Activated naive CD4-positive, alpha-beta T cell (primary cell): ENCODE measurements around the gene MYO16.

Experiments
- DNase-seq, 4 experiments: peaks; one replicate each; lab custom pipeline; 2025; lab: John Stamatoyannopoulos, UW

The MYO16 gene

GRCh38 chr13:108629181-108629752, at the start of gene MYO16:
MYO16 (plus strand) TSS chr13:108629611; CDS start chr13:108629845, 234 bp downstream.
- DNase-seq: no peak

GRCh38 chr13:108586826-108587225, 42.6 kb upstream of the MYO16 start:
- DNase-seq: no peak

- no peak for DNase-seq
Measured at GRCh38 chr13:108588516-108588915, 40.9 kb upstream of the MYO16 start.

- no peak for DNase-seq
Measured at GRCh38 chr13:108594153-108594552, 35.3 kb upstream of the MYO16 start.

GRCh38 chr13:108595436-108596274, 33.8 kb upstream of the MYO16 start:
- DNase-seq: no peak

GRCh38 chr13:108597943-108598342, 31.5 kb upstream of the MYO16 start:
- DNase-seq: no peak

- DNase-seq: no peak
Measured at GRCh38 chr13:108606424-108606823, 23.0 kb upstream of the MYO16 start.

GRCh38 chr13:108609353-108609752, 20.1 kb upstream of the MYO16 start:
- DNase-seq: no peak

GRCh38 chr13:108610507-108610906, 18.9 kb upstream of the MYO16 start:
- no peak for DNase-seq

GRCh38 chr13:108615241-108615640, 14.2 kb upstream of the MYO16 start:
- no peak for DNase-seq

GRCh38 chr13:108618233-108618632, 11.2 kb upstream of the MYO16 start:
- no peak for DNase-seq

GRCh38 chr13:108621462-108621861, 7.9 kb upstream of the MYO16 start:
- DNase-seq: no peak

- DNase-seq: no peak
Measured at GRCh38 chr13:108624108-108624507, 5.3 kb upstream of the MYO16 start.

- DNase-seq: no peak
Measured at GRCh38 chr13:108624979-108625378, 4.4 kb upstream of the MYO16 start.

GRCh38 chr13:108629988-108630387, 577 bp downstream of the MYO16 start:
- no peak for DNase-seq

- DNase-seq: no peak
Measured at GRCh38 chr13:108632649-108633167, 3.3 kb downstream of the MYO16 start.

- DNase-seq: no peak
Measured at GRCh38 chr13:108638901-108639300, 9.5 kb downstream of the MYO16 start.

GRCh38 chr13:108643646-108644353, 14.4 kb downstream of the MYO16 start:
- DNase-seq: no peak

- no peak for DNase-seq
Measured at GRCh38 chr13:108645376-108645775, 16.0 kb downstream of the MYO16 start.

- DNase-seq: no peak
Measured at GRCh38 chr13:108650271-108650670, 20.9 kb downstream of the MYO16 start.

- DNase-seq: no peak
Measured at GRCh38 chr13:108656742-108657141, 27.3 kb downstream of the MYO16 start.

- no peak for DNase-seq
Measured at GRCh38 chr13:108657519-108657918, 28.1 kb downstream of the MYO16 start.

GRCh38 chr13:108662528-108662927, 33.1 kb downstream of the MYO16 start:
- DNase-seq: no peak
